ENCODE results near the gene PHACTR3.

Gene PHACTR3

DNA sequence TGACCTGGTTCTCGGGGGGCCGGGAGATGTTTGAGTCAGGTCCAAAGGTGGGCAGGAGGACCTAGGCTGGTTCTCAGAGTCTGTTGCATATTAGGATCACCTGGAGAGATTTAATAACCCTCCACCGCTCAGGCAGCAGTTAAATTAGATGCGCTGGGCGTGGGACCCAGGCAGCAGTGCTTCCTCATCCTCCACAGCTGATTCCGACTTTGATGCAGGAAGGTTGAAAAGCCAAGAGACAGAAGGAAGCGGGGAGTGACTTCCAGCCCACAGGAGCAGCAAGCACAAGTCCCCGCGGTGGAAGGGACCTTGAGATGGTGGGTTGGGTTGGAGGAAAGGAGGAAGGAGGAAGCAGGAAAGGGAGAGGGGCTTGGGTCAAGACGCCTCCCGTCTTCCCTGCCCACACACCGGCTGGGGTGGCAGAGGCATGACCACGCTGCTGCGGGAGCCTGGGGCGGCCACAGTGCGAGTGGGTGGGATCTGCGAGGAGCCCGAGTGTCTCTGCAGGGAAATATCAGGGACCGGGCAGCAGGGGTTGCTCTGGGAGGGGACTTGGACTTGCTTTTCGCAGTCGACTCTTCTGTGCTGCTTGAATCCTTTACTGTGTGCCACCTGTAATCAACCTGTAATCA lies 146.0 kb downstream of the PHACTR3 start:
- H3K4me1 ChIP-seq (ENCODE audit: control insufficient read depth, insufficient read depth, low read length): peaks cover 3% of the 10 kb centered on the region
- no peaks in the 10 kb centered on the region for H3K36me3 ChIP-seq (ENCODE audit: control insufficient read depth, insufficient read depth, low read length)
- peaks cover 9% of the 10 kb centered on the region for H3K27me3 ChIP-seq (ENCODE audit: control insufficient read depth, insufficient read depth, low read length)
- H3K9me3 ChIP-seq (ENCODE audit: control insufficient read depth, low read length): no peaks in the 10 kb centered on the region
- no peak overlapping the region for H3K4me3 ChIP-seq (ENCODE audit: low read length)
- H3K9ac ChIP-seq (ENCODE audit: low read length): no peak overlapping the region

DNA sequence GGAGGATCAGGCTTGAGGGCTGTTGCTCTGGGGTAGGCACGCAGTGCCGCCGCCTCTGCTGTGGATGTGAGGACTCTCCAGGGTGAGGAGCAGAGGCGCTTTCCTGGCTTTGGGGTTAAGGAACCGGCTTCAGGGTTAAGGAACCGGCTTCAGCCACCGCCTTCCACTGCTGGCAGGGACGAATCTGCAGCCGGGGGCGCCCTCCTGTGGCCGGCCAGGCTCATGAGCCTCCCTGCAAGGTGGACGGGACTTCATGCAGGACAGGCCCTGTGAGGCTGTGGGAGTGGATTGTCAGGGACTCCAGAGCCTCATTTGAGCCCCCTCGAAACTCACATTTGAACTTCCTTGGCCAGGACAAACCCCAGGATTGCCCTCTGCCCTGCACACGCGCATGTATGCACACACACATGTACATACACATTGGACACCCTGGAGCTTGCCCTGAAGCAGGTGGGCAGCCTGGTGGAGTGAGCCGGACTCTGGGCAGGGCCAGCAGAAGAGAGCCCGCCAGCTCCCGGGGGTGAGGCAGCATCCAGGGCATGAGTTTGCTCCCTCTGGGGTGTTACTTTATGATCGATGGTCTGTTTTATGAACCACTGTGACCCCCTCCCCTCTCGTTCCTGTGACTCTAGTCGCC lies 146.9 kb downstream of the PHACTR3 start:
- no peak overlapping the region for H3K9ac ChIP-seq (ENCODE audit: low read length)
- peaks cover 9% of the 10 kb centered on the region for H3K27me3 ChIP-seq (ENCODE audit: control insufficient read depth, insufficient read depth, low read length)
- H3K9me3 ChIP-seq (ENCODE audit: control insufficient read depth, low read length): no peaks in the 10 kb centered on the region
- no peaks in the 10 kb centered on the region for H3K36me3 ChIP-seq (ENCODE audit: control insufficient read depth, insufficient read depth, low read length)
- H3K4me1 ChIP-seq (ENCODE audit: control insufficient read depth, insufficient read depth, low read length): peaks cover 3% of the 10 kb centered on the region
- H3K4me3 ChIP-seq (ENCODE audit: low read length): no peak overlapping the region

DNA sequence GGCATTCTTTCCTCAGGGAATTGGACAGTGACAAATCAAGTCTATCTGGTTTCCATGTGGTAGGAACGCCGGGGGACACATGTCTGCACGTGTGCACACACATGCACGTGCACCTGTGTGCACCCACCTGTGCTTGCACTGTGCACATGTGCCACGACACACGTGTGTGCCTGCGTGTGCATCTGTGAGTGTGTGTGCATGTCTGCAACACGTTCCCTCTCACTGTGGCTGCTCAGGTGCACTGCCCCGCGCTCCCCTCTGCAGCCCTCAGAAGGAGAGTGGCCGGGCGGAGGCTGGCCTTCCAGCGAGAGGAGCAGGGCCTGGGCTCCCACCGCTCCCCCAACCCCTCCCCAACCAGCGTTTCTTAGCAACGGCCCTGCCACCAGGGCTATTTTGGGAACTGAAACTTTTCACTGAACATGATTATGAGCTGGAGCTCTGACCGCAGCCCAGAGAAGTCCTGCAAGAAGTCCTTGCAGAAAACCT lies 147.8 kb downstream of the PHACTR3 start:
- Histone ChIP-seq H3K4me1 (ENCODE audit: control insufficient read depth, insufficient read depth, low read length) (peaks cover 3% of the 10 kb centered on the region), H3K36me3 (ENCODE audit: control insufficient read depth, insufficient read depth, low read length) (no peaks in the 10 kb centered on the region), H3K27me3 (ENCODE audit: control insufficient read depth, insufficient read depth, low read length) (peaks cover 9% of the 10 kb centered on the region), H3K9ac (ENCODE audit: low read length) (no peak overlapping the region), H3K4me3 (ENCODE audit: low read length) (no peak overlapping the region), H3K9me3 (ENCODE audit: control insufficient read depth, low read length) (no peaks in the 10 kb centered on the region)

DNA sequence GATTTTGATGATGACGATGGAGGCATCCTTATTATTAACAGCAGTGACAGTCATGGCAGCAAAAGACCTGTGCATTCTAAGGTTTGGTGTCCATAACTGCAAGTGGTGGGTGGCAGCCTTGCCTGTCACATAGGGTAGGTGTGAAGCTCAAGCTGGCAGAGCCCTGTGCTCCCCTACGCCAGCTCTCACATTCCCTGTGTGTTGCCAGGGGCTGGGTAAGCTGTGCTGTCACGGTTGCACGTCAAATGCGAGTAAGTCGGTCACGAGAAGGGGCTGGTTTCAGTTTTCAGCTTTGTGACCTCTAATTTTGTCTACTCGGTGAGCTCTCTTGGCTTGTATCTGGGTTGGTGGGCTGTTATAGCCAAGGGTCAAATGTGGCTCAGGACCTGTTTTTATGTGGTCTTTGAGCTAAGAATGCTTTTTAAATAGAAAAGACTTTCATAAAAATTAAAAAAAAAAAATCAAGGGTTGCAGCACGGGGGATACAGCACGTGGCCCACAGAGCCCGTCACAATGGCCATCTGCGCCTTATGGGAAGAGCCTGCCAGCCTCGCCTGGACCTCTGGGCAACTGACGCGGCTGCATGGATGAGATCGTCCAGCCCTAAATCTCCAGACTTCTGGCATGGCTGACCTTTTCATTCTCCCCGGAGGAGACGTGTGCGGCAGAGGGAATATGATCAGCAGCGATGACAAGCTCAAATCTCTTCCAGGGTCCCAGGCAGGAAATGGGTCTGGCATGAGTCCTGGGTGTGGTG lies 148.5 kb downstream of the PHACTR3 start:
- Histone ChIP-seq H3K36me3 (ENCODE audit: control insufficient read depth, insufficient read depth, low read length) (no peaks in the 10 kb centered on the region), H3K27me3 (ENCODE audit: control insufficient read depth, insufficient read depth, low read length) (peaks cover 9% of the 10 kb centered on the region), H3K4me3 (ENCODE audit: low read length) (no peak overlapping the region), H3K9me3 (ENCODE audit: control insufficient read depth, low read length) (no peaks in the 10 kb centered on the region), H3K4me1 (ENCODE audit: control insufficient read depth, insufficient read depth, low read length) (peaks cover 3% of the 10 kb centered on the region), H3K9ac (ENCODE audit: low read length) (no peak overlapping the region)

DNA sequence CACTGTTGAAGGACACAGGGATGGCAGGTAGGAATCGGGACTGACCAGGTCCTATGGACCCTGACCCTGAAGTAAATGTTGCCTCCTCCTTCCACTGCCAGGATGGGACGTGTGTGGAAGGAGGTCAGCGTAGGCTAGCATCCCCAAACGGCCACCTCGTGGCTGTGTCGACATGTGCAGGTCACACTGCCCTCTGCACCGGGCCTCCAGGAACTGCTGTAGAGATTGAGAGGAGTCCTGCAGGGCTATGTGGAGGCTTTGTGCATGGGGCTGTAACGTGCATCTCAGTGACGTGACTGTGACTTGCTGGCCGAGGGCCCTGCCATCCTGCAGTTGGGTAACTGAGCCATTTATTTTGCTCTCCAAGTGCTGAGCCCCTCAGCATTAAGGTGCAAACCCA lies 149.5 kb downstream of the PHACTR3 start:
- Histone ChIP-seq H3K4me1 (ENCODE audit: control insufficient read depth, insufficient read depth, low read length) (peaks cover 3% of the 10 kb centered on the region), H3K9me3 (ENCODE audit: control insufficient read depth, low read length) (no peaks in the 10 kb centered on the region), H3K27me3 (ENCODE audit: control insufficient read depth, insufficient read depth, low read length) (peaks cover 9% of the 10 kb centered on the region), H3K36me3 (ENCODE audit: control insufficient read depth, insufficient read depth, low read length) (no peaks in the 10 kb centered on the region), H3K4me3 (ENCODE audit: low read length) (no peak overlapping the region), H3K9ac (ENCODE audit: low read length) (no peak overlapping the region)

DNA sequence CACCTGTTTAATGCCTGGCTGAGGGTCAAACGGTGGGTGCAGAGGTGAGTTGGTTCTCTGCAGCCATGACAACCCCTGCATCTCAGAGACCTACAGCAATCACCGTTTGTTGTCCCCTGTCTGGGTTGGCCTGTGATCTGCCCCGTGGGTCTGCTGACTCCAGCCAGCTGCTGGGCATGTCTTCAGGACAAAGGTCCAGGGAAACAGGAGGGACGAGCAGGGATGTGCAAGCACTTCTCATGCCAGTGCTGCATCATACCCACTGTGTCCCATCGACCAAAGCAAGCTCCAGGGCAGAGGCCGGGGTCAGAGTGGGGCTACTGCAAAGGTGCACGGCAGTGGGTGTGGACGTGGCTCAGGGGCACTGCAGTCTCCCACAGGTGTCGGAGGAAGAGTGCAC lies 150.2 kb downstream of the PHACTR3 start:
- Histone ChIP-seq H3K4me3 (ENCODE audit: low read length) (no peak overlapping the region), H3K36me3 (ENCODE audit: control insufficient read depth, insufficient read depth, low read length) (no peaks in the 10 kb centered on the region), H3K9ac (ENCODE audit: low read length) (no peak overlapping the region), H3K9me3 (ENCODE audit: control insufficient read depth, low read length) (no peaks in the 10 kb centered on the region), H3K4me1 (ENCODE audit: control insufficient read depth, insufficient read depth, low read length) (peaks cover 3% of the 10 kb centered on the region), H3K27me3 (ENCODE audit: control insufficient read depth, insufficient read depth, low read length) (peaks cover 9% of the 10 kb centered on the region)

DNA sequence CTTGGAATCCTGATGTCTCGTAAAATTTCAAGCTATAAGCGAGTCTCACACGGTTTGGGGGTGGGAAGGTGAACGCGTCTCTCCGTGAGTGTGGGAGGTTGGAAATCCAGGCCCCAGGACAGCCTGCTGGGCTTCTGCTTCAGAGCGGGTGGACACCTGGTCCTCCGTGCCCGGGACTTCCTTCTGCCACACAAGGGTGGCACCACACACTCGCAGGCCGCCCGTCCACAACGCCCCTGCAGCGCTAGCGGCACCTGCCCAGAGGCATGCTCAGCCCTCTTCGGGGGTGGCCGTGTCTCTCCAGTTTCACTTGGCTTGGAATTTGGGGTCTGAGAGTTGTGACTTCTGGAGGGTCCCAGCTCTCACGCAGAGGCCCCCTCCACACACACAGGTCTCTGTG lies 151.9 kb downstream of the PHACTR3 start:
- H3K9me3 ChIP-seq (ENCODE audit: control insufficient read depth, low read length): no peaks in the 10 kb centered on the region
- no peak overlapping the region for H3K4me3 ChIP-seq (ENCODE audit: low read length)
- peaks cover 5% of the 10 kb centered on the region for H3K27me3 ChIP-seq (ENCODE audit: control insufficient read depth, insufficient read depth, low read length)
- peaks cover 3% of the 10 kb centered on the region for H3K4me1 ChIP-seq (ENCODE audit: control insufficient read depth, insufficient read depth, low read length)
- H3K36me3 ChIP-seq (ENCODE audit: control insufficient read depth, insufficient read depth, low read length): no peaks in the 10 kb centered on the region
- H3K9ac ChIP-seq (ENCODE audit: low read length): no peak overlapping the region

DNA sequence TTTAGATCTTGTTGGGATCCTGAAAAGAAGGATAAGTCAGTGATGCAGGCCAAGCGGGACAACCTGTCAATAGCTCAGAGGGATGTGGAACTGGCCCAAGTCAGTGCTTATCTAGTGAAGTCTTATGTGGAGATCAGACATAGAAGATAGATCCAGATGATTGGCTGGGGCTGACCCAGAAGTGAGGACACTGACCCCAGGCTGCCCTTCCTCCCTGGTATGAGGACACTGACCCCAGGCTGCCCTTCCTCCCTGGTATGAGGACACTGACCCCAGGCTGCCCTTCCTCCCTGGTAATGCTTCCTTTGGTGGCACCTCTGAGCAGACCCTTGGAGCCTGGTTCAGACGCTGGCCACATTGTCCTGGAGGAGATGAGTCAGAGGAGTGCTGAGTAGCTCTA lies 159.7 kb downstream of the PHACTR3 start:
- no peak overlapping the region for H3K4me3 ChIP-seq (ENCODE audit: low read length)
- no peak overlapping the region for H3K9ac ChIP-seq (ENCODE audit: low read length)
- peaks cover 9% of the 10 kb centered on the region for H3K27me3 ChIP-seq (ENCODE audit: control insufficient read depth, insufficient read depth, low read length)
- H3K36me3 ChIP-seq (ENCODE audit: control insufficient read depth, insufficient read depth, low read length): no peaks in the 10 kb centered on the region
- no peaks in the 10 kb centered on the region for H3K9me3 ChIP-seq (ENCODE audit: control insufficient read depth, low read length)
- H3K4me1 ChIP-seq (ENCODE audit: control insufficient read depth, insufficient read depth, low read length): no peaks in the 10 kb centered on the region

DNA sequence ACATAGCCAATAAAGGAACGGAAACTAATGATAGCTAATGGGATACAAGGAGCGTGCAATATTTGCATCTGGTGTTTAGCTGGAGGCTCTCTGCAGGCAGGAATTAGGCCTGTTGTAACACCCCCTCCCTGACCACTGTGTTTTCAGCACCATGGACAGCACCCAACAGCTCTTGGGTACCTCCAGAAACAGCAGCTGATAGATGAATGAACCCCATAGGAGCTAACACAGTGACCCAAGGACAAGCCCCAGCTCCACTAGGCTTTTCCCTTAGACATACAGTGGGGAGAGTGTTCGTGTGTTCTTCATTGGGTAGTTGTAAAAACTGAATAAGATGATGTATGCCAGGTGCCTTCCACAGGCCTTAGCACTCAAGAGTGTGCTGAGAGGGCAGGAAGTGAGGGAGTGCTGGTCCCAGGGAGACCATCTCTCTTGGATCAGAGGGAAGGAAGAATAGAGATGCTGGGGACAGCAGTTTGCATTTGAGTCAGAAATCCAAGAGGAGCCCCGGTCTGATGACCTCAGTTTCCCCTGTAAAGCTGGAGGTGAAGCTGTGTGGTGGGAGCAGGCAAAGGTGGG lies 161.3 kb downstream of the PHACTR3 start:
- peaks cover 9% of the 10 kb centered on the region for H3K27me3 ChIP-seq (ENCODE audit: control insufficient read depth, insufficient read depth, low read length)
- no peak overlapping the region for H3K9ac ChIP-seq (ENCODE audit: low read length)
- H3K36me3 ChIP-seq (ENCODE audit: control insufficient read depth, insufficient read depth, low read length): no peaks in the 10 kb centered on the region
- H3K4me3 ChIP-seq (ENCODE audit: low read length): no peak overlapping the region
- H3K4me1 ChIP-seq (ENCODE audit: control insufficient read depth, insufficient read depth, low read length): no peaks in the 10 kb centered on the region
- no peaks in the 10 kb centered on the region for H3K9me3 ChIP-seq (ENCODE audit: control insufficient read depth, low read length)

DNA sequence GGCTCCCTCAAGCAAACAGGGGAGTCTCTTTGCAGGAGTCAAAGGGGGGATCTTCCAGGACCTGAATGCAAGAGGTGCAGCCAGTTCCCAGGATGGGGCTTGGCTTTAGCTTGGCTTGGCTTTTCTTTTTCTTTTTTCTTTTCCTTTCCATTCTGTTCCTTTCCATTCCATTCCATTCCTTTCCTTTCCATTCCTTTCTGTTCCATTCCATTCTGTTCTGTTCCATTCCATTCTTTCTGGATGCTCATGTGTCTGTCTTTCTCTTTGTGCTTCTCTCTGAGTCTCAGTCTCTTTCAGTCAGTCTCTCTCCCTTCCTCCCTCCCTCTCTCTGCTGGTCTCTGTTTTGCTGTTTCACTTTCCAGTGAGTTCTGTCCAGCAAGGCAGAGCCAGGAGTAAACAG lies 163.3 kb downstream of the PHACTR3 start:
- H3K36me3 ChIP-seq (ENCODE audit: control insufficient read depth, insufficient read depth, low read length): no peaks in the 10 kb centered on the region
- H3K9ac ChIP-seq (ENCODE audit: low read length): no peak overlapping the region
- H3K9me3 ChIP-seq (ENCODE audit: control insufficient read depth, low read length): no peaks in the 10 kb centered on the region
- peaks cover 9% of the 10 kb centered on the region for H3K27me3 ChIP-seq (ENCODE audit: control insufficient read depth, insufficient read depth, low read length)
- no peaks in the 10 kb centered on the region for H3K4me1 ChIP-seq (ENCODE audit: control insufficient read depth, insufficient read depth, low read length)
- H3K4me3 ChIP-seq (ENCODE audit: low read length): no peak overlapping the region

DNA sequence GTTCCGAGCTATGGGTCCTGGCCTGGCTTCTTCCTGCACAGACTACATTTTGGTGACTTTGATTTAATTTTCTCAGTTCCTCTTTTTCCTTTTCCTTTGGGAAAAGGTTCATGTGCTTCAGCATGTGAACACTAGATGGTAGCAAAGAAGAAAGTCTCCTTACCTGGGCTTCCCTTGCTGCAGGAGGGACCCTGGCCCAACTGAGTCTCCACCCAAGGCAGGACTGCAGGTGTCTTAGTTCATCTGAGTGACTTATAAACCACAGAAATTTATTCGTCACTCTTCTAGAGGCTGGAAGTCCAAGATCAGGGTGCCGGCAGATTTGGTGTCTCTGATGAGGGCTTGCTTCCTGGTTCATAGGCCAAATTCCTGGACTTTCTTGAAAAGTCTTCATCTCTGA lies 165.9 kb downstream of the PHACTR3 start:
- Histone ChIP-seq H3K36me3 (ENCODE audit: control insufficient read depth, insufficient read depth, low read length) (no peaks in the 10 kb centered on the region), H3K9ac (ENCODE audit: low read length) (no peak overlapping the region), H3K27me3 (ENCODE audit: control insufficient read depth, insufficient read depth, low read length) (peaks cover 9% of the 10 kb centered on the region), H3K4me3 (ENCODE audit: low read length) (no peak overlapping the region), H3K9me3 (ENCODE audit: control insufficient read depth, low read length) (no peaks in the 10 kb centered on the region), H3K4me1 (ENCODE audit: control insufficient read depth, insufficient read depth, low read length) (no peaks in the 10 kb centered on the region)

DNA sequence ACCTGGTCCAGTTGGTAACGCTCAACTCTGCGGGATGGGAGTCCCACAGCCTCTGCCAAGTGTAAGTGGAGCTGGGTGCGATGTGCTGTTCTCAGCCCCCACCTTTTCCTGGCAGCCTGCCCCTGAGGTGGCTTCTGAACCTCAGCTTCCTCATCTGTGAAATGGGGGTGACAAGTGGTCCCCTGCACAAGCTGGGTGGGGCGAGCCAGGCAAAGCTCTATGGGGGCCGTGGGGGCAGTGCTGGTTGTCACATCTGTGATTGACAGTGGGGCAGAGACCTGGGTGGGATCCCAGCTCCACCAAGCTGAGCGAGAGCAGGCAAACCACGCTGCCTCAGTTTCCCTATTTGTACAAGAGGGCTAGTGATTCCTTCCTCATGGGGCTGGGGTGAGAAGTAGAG lies 166.5 kb downstream of the PHACTR3 start:
- no peak overlapping the region for H3K9ac ChIP-seq (ENCODE audit: low read length)
- no peaks in the 10 kb centered on the region for H3K4me1 ChIP-seq (ENCODE audit: control insufficient read depth, insufficient read depth, low read length)

More for the DNA sequence above, 166.5 kb downstream of the PHACTR3 start:
- Histone ChIP-seq H3K9me3 (ENCODE audit: control insufficient read depth, low read length) (no peaks in the 10 kb centered on the region), H3K4me3 (ENCODE audit: low read length) (no peak overlapping the region), H3K27me3 (ENCODE audit: control insufficient read depth, insufficient read depth, low read length) (peaks cover 5% of the 10 kb centered on the region), H3K36me3 (ENCODE audit: control insufficient read depth, insufficient read depth, low read length) (no peaks in the 10 kb centered on the region)

Measured in mucosa of stomach (tissue), 1 donor.